Measurements from ENCODE around the gene C12orf43.

C12orf43 gene

DNA sequence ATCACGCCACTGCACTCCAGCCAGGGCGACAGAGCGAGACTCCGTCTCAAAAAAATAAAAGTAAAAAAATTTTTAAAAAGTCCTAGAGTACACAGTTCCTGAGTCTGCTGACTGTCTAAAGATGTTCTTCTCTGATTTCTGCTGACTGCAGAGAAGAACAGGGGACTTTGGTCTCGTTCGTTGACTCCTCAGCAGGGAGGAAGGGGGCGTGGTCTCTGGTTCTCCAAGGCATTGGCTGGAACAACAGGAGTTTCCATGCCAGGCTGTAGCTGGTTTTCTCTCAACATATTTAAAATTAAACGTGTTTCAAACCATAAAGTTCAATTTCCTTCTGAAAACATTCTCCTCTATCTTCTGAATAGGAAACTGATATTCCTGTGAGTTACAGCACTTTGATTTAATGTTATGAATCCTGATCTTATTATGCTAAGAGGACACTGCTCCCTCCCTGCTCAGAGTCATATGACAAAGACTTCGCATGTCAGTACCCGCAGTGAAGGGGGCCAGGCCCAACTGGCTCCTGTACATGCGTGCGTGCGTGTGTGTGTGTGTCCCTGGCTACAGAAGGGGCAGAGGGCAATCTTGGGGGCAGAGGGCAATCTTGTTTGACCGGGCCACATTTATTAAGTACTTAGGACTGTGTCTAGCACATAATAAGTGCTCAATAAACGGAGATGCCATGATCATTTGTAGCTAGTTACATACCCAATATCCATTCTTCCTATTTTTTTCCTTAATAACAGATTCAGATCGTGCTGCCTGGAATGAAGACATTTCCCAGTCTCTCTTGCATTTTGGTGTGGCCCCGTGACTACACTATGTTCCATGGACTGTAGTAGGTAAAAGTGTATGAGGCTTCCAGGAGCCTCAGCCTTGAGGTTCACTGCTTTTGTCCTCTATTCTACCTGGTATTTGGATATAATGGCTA, 54.4 kb downstream of the C12orf43 start:
- Histone ChIP-seq H3K27ac (ENCODE audit: low read length) (no peak overlapping the region), H3K9me3 (ENCODE audit: control insufficient read depth, insufficient read depth, low read length) (no peaks in the 10 kb centered on the region), H3K4me3 (ENCODE audit: low read length) (no peak overlapping the region), H3K27me3 (ENCODE audit: control insufficient read depth, insufficient read depth, low read length) (no peaks in the 10 kb centered on the region), H3K36me3 (ENCODE audit: control insufficient read depth, insufficient read depth, low read length) (no peaks in the 10 kb centered on the region), H3K4me1 (ENCODE audit: control insufficient read depth, insufficient read depth, low read length) (no peaks in the 10 kb centered on the region; the same call in 1 of the 2 replicates)
- no CpG with 5 or more reads among the region's 17 CpGs for WGBS (ENCODE audit: insufficient coverage, insufficient read length)
- no peak for DNase-seq (ENCODE audit: low read depth, low spot score)

DNA sequence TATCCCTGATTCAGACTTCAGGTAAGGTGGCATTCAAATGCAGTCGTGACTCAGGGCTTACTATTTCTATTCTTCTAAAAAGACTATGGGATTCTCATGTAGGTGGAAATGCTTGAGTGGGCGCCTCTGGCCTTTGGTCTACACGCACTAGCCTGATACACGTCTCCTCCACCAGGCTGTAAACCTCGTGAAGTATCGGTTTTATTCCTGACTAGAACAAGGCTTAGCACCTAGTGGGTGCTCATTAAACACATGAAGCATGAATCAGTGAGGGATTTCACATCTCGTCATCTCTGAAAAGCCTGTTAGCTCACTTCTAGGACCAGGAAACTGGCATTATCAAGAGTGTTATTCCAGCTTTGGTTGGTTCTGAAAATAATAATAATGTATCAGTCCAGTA, 55.6 kb downstream of the C12orf43 start:
- no peak for DNase-seq (ENCODE audit: low read depth, low spot score)
- H3K36me3 ChIP-seq (ENCODE audit: control insufficient read depth, insufficient read depth, low read length) = no peaks in the 10 kb centered on the region
- H3K9me3 ChIP-seq (ENCODE audit: control insufficient read depth, insufficient read depth, low read length) = no peaks in the 10 kb centered on the region
- no CpG with 5 or more reads among the region's 7 CpGs for WGBS (ENCODE audit: insufficient coverage, insufficient read length)
- H3K27me3 ChIP-seq (ENCODE audit: control insufficient read depth, insufficient read depth, low read length) = no peaks in the 10 kb centered on the region
- no peak overlapping the region for H3K4me3 ChIP-seq (ENCODE audit: low read length)
- no peak overlapping the region for H3K27ac ChIP-seq (ENCODE audit: low read length)
- no peaks in the 10 kb centered on the region; the same call in 1 of the 2 replicates for H3K4me1 ChIP-seq (ENCODE audit: control insufficient read depth, insufficient read depth, low read length)

DNA sequence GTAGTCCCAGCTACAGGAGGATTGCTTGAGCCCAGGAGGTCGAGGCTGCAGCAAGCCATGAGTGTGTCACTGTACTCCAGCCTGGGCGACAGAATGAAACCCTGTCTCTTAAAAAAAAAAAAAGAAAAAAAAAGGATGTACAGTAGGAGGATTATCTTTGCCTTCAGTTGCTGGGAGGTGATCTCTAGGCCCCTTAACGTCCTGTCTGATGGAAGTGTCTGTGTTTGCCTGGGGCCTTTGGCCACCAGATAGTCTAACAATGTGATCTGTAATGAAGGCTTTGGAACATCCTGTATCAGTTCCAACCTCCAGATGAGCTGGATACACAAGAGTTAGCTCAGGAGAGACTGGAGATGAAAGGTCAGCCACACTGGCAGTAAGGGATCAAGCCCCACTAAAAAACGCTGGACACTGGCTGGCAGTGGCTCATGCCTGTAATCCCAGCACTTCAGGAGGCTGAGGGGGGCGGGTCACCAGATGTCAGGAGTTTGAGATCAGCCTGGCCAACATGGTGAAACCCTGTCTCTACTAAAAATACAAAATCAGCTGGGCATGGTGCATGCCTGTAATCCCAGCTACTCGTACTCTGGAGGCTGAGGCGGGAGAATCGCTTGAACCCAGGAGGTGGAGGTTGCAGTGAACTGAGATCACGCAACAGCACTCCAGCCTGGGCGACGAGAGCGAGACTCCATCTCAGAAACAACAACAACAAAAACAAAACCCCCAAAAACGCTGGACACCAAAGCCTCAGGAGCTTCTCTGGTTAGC, 57.0 kb downstream of the C12orf43 start:
- Histone ChIP-seq H3K27ac (ENCODE audit: low read length) (no peak overlapping the region), H3K36me3 (ENCODE audit: control insufficient read depth, insufficient read depth, low read length) (no peaks in the 10 kb centered on the region), H3K4me1 (ENCODE audit: control insufficient read depth, insufficient read depth, low read length) (no peaks in the 10 kb centered on the region), H3K4me3 (ENCODE audit: low read length) (no peak overlapping the region), H3K9me3 (ENCODE audit: control insufficient read depth, insufficient read depth, low read length) (no peaks in the 10 kb centered on the region), H3K27me3 (ENCODE audit: control insufficient read depth, insufficient read depth, low read length) (no peaks in the 10 kb centered on the region)
- WGBS (ENCODE audit: insufficient coverage, insufficient read length) = no CpG with 5 or more reads among the region's 13 CpGs
- DNase-seq (ENCODE audit: low read depth, low spot score) = no peak

DNA sequence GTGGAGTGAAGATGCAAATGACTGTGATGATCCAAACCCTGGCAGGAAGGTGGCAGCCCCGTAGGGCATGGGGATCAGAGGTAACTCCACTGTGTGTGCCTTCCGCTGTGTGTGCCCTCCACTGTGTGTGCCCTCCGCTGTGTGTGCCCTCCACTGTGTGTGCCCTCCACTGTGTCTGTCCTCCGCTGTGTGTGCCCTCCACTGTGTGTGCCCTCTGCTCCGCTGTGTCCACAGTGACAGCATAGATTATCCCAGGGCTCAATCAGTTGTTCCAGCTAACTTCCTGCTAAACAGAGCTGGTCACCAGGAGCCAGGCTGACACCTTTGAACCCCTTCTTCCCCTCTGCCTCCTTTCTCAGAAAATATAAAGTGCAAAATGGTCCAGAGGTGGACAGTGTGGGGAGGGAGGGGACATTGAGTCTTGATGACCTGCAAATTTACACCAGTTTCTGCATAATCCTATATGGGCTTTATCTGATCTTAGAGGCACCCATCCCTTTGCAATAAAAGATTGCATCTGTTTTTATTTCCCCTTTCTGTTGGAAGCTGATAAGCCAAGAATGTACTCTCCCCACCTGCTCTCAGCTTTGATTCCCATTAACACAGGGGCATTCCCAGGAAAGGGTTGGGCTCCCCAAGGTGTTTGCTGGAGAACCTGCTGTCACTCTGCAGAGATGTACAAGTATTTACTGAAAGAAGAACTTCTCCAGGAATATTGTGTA, 59.5 kb downstream of the C12orf43 start:
- WGBS (ENCODE audit: insufficient coverage, insufficient read length) = no CpG with 5 or more reads among the region's 5 CpGs

DNA sequence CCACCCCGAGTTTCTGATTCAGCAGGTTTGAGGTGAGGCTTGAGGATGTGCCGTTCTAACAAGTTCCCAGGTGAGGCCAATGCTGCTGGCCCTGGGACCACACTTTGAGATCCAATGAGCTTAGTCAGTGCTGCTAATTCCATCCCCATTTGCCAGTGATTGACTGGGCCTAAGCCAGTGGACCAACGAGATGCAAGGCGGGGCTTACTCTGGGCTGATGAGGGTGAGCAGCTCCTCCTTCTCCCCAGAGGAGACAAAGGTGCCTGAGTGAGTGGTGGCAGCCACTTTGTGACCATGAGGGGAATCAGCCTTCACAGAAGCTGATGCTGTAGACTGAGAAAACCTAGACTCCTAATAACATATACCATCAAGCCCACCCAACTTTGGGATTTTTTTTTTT, 61.1 kb downstream of the C12orf43 start:
- Histone ChIP-seq H3K9me3 (ENCODE audit: control insufficient read depth, insufficient read depth, low read length) (no peaks in the 10 kb centered on the region), H3K27ac (ENCODE audit: low read length) (no peak overlapping the region), H3K4me1 (ENCODE audit: control insufficient read depth, insufficient read depth, low read length) (no peaks in the 10 kb centered on the region), H3K36me3 (ENCODE audit: control insufficient read depth, insufficient read depth, low read length) (no peaks in the 10 kb centered on the region), H3K27me3 (ENCODE audit: control insufficient read depth, insufficient read depth, low read length) (no peaks in the 10 kb centered on the region), H3K4me3 (ENCODE audit: low read length) (no peak overlapping the region)
- no CpG with 5 or more reads among the region's 4 CpGs for WGBS (ENCODE audit: insufficient coverage, insufficient read length)
- DNase-seq (ENCODE audit: low read depth, low spot score) = no peak

More for the DNA sequence above, 59.5 kb downstream of the C12orf43 start:
- no peak for DNase-seq (ENCODE audit: low read depth, low spot score)
- Histone ChIP-seq H3K4me3 (ENCODE audit: low read length) (no peak overlapping the region), H3K9me3 (ENCODE audit: control insufficient read depth, insufficient read depth, low read length) (no peaks in the 10 kb centered on the region), H3K4me1 (ENCODE audit: control insufficient read depth, insufficient read depth, low read length) (no peaks in the 10 kb centered on the region), H3K27me3 (ENCODE audit: control insufficient read depth, insufficient read depth, low read length) (no peaks in the 10 kb centered on the region), H3K36me3 (ENCODE audit: control insufficient read depth, insufficient read depth, low read length) (no peaks in the 10 kb centered on the region), H3K27ac (ENCODE audit: low read length) (no peak overlapping the region)

DNA sequence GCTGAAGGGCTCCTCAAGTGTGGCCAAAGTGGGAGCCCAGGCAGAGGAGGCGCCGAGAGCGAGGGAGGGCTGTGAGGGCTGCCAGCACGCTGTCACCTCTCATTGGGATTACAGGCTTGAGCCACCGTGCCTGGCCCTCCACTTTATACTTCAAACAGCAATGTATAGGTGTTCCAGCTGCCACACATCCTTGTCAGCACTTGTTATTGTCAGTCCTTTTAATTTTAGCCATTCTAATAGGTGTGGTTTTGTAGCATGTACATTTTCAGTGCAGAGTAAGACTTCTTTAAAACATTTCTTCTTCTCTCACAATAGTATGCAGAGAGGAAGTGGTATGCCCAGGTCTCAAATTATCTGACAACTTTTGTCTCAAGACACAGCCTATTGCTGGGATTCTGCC, 65.5 kb downstream of the C12orf43 start:
- H3K4me3 ChIP-seq (ENCODE audit: low read length) = no peak overlapping the region
- H3K9me3 ChIP-seq (ENCODE audit: control insufficient read depth, insufficient read depth, low read length) = no peaks in the 10 kb centered on the region
- H3K36me3 ChIP-seq (ENCODE audit: control insufficient read depth, insufficient read depth, low read length) = no peaks in the 10 kb centered on the region
- no peaks in the 10 kb centered on the region for H3K27me3 ChIP-seq (ENCODE audit: control insufficient read depth, insufficient read depth, low read length)
- H3K27ac ChIP-seq (ENCODE audit: low read length) = no peak overlapping the region
- no CpG with 5 or more reads among the region's 5 CpGs for WGBS (ENCODE audit: insufficient coverage, insufficient read length)
- H3K4me1 ChIP-seq (ENCODE audit: control insufficient read depth, insufficient read depth, low read length) = no peaks in the 10 kb centered on the region
- no peak for DNase-seq (ENCODE audit: low read depth, low spot score)
